HG03280 (cell line): ENCODE results near the gene ZNRF4.
"Not testable (repeated sequence)": the region's sequence is repeated elsewhere in the genome, so short reads cannot be mapped to it uniquely, and the experiment has no call there.

ENCODE experiments used
- ATAC-seq: cut with Tn5 transposase; IDR thresholded peaks from one replicate; pipeline ENCODE4 v1.9.1; 2021; ENCODE audit warnings: mild to moderate bottlenecking, moderate library complexity; ENCODE audit not compliant: unreplicated experiment

ZNRF4 gene

DNA sequence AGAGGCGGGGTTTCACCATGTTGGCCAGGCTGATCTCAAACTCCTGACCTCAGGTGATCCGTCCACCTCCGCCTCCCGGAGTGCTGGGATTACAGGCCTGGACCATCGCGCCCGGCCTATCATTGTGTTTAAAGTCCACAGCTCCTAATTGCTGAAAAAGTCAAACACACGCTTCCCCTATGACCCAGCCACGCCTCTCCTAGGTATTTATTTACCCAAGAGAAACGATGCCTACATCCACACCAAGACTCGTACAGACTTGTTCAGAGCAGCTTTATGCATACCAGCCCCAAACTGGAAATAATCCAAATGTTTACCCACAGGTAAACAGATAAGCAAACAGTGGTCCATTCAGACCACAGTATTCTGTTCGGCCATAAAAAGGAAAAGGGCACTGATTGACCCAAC, 15.1 kb downstream of the ZNRF4 start:
- no peak for ATAC-seq

DNA sequence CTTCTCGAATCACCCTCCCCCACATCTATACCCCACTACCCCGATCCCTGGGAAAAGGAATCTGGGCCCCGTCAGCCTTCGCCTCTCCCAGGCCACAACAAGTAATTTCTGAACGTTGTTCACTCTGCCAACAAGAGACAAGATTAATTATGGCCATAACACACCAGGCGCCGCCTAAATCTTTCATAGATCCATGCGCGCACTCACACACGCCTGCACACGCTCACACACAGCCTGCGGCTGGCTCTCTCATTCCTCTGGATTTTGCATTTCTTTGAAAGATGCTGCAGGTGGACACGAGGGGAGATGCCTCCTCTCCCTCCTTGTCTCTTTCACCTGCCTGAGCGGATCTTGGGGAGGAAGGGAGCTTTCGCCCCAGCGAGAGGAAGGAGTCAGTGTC, 17.1 kb downstream of the ZNRF4 start:
- ATAC-seq = no peak

DNA sequence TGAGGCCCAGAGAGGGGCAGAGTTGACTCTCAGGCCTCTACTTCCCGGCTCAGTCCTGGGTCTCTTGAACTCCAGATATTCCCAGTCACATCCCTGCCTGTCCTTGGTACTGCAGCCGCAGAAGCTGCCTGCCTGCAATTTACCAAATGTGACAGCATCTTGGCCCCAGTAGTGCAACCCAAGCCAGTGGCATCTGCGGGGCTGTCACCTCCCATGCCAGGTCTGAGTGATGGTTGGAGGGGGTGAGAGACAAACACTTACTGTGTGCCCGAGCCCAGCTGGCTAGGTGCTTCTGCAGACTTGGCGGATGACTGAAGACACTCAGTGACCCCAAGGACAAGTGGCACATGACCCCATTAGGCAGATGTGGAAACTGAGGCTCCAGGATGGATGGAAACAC, 18.4 kb downstream of the ZNRF4 start:
- ATAC-seq = no peak

DNA sequence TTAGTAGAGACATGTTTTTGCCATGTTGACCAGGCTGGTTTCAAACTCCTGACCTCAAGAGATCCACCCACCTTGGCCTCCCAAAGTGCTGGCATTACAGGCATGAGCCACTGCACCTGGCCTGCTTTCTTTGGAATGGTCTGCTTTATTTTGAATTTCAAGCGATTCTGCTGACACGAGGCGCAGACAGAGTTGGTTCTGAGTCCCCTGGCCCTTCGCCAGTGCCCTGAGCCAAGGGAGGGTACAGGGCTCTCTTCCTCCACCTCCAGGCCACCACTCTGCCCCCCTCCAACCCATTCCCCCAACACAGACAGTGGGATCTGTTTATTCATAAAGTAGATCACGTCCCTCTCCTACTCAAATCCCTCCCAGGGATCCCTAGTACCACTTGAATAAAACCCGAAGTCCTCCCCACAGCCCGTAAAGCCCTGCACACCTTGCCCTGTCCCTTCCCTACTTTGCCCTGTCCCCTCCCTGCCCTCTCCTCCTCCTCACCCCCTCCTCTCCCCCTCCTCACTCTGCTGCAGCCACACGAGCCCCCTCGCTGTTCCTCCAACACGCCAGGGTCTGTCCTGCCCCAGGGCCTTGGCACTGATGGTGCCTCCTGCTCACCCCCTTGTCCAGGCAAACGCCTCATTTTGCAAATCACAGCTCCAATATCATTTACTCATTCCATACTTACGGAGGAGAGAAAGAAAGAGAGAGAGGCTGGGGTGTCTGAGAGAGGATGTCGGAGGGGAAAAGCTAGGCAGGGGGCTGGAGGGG, 22.4 kb downstream of the ZNRF4 start:
- ATAC-seq = no peak

DNA sequence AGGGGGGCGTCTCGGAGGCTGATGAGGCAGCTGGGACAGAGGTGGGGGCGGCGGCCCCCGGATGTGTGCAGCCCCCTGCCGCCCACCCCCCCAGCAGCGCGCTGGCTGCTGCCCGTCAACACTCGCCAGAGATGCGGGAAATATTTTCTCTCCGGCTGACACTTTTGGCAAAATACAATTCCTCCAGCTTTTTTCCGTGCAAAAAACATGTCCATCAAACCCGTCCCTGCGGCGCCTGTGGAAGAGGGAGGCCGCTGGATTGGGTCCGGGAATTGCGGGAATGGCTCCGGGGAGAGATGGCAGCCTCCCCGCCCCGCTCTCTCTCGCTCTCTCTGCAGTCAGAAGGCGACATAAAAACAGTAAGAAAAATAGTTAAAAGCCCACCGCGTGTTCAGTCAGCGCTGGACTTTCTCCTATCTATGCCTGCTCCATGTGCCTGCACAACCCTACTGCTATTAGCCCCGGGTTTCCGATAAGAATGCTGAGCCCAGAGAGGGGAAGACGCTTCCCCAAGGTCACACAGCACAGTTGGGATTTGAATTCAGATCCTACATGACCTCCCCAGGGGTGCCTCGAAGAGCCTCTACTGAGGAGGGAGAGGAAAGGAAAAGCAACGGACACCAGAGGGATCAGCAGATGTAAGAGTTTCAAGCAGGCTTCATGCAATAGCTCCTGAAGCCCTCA, 23.2 kb downstream of the ZNRF4 start:
- no peak for ATAC-seq

DNA sequence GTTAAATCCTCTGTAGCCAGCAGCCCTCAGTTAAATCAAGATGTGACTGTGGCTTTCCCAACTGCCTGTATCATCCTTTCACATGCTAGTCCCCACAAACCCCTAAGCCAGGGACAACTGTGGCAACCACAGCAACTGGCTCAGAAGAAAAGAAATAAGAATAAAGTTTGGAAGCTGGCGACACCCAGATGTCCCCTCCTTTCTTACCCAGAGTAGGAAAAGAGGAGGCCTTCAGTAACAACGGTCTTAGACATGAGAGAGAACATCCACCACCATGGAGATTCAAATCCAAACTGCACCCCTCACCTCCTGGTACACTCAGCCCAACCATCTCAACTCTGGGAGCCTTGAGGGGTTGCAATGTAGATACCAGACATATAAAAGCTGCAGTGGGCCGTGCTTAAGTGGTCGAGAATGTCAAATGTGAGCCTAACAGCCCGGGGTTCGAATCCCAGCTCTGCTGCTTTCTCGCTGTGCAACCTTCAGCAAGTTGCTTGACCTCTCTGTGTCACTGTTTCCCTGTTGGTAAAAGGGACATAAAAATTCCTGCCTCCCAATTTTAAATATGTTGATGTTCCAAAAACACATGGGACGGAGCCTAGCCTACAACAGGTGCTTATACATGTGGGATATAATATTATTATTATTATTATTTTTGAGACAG, 23.8 kb downstream of the ZNRF4 start:
- no peak for ATAC-seq

DNA sequence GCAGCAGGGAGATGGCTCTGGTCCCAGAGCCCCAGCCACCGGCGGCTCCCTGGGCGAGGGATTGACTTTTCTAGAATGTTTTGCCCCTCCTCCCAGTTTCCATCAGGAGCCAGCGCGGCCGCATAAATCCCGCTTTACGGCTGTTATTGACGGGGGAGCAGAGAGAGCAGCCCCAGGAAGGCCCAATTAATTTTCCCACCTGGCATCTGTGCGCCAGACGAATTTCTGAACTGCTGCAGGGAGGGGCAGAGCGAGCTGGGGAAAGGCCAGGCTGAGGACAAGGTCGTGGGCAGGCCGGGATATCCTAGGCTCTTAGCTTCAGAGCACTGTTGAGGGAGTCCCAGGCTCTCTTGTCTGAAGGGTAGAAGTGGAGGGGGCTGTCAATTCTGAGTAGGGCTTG, 24.7 kb downstream of the ZNRF4 start:
- ATAC-seq = no peak

DNA sequence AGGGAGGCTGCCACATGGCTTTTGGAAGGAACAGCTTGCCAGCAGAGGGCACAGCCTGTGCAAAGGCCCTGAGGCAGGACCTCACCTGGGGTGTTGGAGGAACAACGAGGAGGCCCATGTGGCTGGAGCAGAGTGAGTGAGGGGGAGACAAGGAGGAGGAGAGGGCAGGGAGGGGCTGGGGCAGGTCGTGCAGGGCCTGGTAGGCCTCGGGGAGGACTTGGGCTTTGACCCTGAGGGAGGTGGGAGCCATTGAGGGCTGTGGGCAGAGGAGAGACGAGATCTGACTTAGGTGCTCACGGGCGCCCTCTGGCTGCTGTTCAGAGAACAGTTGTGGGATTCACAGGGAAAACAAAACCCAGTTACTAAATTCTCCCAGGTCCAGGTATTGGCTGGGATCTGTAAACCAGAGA, 25.2 kb downstream of the ZNRF4 start:
- no peak for ATAC-seq

DNA sequence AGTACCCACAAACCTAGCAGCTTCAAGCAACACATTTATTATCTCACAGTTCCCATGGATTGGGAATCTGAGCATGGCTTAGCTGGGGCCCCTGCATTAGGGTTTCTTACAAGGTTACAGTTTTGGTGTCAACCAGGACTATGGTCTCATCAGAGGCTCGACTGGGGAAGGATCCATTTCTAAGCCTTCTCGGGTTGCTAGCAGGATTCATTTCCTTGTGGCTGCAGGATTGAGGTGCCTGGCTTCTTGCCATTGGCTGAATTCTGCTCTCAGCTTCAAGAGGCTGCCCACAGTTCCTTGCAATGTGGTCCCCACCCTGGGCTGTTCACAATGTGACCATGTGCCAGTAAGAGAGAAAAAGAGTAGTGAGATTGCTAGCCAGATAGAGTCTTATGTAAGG, 26.7 kb downstream of the ZNRF4 start:
- ATAC-seq = no peak

DNA sequence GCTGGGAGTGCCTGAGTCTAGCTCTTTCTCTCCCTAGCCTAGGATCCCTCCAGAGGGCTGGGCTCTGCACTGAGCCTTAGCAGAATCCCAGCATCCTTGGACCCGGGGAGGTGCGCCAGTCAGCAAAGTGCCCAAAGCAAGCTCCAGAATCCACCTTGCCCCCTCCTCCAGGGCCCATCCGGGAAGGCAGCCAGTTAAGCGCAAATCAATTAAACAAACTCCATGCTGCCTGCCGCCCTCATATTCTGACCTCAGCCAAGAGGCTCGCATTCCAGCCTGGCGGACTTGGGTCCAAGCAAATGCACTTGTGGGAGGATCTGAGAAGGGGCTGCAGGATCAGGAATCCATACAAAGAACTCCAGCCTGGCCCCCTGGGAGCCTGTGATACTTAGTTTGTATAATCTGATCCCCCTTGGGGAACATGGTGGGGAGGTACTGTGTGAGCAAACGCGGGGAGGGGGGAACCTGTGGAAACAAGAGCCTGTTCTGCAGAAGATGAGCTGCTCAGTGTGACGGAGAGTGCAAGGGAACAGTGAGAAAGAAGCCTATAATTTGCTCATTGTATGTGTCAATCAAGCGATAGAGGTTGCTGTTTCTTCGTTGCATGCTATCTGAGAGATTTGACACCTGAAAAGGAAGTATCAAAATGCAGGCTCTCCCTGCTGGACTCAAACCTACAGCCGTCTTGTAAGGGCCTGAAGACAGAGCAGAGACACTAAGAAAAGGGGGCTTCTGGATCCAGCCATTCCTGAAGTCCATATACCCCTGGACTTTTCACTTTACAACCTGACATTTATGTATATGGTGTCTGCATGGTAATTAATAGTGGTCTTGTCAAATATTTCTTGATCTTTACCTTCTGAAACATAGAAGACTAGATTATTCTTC, 29.4 kb downstream of the ZNRF4 start:
- no peak for ATAC-seq

DNA sequence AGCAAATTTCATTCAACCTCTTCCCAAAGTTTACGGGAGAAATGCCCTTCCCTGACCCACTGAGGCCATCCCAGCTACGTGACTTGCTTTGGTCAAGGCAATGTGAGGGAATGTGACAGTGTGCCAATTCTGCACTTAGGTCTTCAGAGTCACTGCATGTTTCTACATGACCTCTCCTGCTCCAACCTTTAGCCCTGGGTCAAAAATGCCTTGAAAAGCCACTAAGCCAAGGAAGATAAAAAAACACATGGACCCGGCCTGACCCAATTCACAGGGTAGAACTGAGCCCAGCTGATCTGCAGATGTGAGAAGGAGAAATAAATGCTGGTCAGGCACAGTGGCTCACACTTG, 30.0 kb downstream of the ZNRF4 start:
- ATAC-seq = no peak

DNA sequence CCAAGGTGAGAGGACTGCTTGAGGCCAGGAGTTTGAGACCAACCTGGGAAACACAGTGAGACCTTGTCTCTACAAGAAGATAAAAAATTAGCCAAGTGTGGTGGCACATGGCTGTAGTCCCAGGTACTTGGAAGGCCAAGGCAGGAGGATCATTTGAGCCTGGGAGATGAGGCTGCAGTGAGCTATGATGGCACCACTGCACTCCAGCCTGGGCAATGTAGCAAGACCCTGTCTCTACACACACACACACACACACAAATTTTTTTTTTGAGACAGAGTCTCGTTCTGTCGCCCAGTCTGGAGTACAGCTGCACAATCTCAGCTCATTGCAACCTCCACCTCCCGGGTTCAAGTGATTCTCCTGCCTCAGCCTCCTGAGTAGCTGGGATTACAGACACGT, 30.4 kb downstream of the ZNRF4 start:
- not testable (repeated sequence) for ATAC-seq

DNA sequence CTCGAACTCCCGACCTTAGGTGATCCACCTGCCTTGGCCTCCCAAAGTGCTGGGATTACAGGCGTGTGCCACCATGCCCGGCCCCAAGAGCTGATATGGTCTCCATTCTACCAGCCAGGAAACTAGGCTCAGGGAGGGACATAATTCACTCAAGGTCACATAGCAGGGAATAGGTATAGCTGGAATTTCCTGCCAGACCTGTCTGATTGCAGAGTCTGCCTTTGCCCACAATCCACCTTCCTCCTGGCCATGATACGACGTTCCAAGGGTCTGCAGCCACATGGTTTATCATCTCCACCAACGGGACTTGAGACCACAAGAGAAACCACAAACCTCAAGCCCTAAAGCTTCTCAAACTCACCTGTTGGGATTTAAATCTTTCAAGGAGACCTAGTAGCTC, 32.0 kb downstream of the ZNRF4 start:
- no peak for ATAC-seq

DNA sequence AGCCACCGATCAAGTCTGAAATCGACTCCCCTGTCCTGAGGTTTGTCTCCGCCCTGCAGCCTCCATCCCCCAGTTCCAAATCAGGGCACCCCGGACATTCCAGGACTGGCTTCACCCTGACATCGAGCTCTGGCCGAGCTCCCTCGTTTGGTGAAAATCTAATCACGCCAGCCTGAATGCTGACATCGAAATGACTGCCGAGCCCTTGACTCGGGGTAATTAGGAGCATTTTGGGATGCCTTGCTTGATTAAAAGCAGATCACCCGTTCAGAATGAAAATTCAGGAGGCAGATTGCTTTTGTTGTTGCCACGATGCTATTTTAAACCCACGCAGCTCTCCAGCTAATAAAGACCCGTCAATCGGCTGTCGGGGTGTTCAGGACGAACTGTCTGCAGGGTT, 34.3 kb downstream of the ZNRF4 start:
- ATAC-seq = no peak

DNA sequence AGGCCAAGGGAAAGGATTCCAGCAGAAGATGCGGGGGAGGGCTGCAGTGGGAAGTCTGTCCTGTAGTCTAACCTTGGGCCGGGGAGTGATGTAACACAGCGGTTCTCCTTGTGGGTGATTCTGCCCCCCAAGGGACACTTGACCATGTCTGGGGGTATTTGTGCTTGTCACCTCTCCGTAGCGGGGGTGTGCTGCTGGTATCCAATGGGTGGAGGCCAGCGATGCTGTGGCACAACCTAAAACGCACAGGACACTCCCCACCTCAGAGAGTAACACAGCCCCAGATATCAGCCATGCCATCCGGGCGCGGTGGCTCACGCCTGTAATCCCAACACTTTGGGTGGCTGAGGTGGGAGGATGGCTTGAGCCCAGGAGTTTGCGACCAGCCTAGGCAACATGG, 36.3 kb downstream of the ZNRF4 start:
- no peak for ATAC-seq

DNA sequence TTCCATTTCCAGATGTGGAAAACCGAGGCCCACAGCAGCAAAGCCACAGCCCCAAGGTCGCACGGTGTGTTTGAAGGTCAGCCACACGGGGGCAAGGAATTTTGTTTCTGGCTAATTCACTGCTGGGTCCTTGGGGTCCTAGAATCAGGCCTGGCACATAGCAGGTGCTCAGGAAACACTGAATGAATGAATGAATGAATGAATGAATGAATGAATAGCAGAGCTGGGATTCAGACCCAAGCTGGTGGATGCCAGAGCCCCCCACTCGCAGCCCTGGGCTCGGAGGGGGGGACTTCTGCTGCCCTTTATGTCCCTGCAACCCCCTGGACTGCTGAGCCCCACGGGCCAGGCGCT, 37.0 kb downstream of the ZNRF4 start:
- no peak for ATAC-seq

DNA sequence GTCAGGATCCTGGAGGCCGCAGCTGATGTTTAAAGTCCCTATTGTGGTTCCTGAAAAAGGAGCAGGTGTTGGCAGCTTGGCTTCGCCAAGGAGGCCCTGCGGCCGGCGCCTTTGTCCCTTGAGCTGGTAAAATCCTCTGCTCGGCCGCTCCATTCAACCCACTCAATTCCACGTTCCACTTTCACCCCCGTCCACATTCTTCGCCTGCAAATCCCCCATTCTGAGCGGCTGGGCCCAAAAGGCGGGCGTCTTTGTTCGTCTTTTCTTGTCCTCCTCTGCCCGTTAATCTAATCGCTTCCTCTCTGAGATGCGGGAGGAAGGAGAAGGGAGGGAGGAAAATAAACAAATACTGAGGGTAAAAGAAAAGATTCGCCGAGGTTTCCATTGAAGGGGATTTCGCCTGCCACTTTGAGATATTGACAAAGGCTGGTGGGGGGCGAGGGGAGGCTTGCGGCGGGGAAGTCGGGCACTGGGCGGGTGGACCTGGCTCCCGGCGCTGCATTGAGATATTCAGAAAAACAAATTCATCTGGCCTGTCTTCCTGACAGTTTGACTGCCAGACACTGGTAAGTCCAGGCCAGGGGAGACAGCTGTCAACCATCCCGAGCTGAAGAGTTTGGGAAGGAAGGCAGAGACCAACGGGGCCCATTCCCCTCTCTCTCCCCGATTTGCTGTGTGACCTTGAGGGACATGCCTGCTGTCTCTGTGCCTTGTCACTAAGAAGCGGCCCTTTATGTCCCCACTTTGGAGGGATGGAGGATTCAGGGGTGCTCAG, 37.6 kb downstream of the ZNRF4 start:
- ATAC-seq = no peak

DNA sequence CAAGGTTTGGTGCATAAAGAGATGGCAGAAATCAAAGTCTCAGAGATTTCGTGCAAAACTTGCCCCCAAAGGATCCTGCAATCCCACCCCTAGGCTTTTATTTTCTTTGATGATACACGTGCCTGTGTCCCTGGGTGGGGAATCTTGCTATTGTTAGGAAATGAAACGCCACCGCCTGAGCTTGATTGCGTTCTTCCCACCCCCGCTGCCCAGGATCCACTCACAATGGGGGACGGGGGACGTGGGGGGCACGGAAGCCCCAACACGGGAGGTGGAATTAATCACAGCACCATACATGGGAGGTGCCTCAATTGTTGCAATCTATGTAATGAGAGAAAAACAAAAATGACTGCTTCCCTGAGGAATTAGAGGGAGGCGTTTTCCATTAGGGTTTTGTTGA, 39.6 kb downstream of the ZNRF4 start:
- no peak for ATAC-seq

DNA sequence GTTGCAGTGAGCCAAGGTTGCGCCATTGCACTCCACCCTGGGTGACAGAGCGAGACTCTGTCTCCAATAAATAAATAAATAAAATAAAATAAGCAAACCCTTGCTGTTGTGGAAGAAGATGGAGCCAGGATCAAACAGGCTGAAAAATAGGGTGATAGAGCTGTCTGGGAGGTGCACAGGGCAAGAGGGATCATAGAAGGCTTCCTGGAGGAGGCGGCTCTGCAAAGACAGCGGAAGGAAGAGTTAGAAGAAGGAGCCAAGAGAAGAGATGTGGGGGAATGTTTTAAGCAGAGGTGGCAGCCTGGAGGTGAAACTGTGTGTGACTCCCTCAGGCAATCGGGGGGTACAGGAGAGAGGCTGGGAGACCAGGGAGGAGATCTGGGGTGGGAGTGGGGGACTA, 40.6 kb downstream of the ZNRF4 start:
- ATAC-seq = no peak

DNA sequence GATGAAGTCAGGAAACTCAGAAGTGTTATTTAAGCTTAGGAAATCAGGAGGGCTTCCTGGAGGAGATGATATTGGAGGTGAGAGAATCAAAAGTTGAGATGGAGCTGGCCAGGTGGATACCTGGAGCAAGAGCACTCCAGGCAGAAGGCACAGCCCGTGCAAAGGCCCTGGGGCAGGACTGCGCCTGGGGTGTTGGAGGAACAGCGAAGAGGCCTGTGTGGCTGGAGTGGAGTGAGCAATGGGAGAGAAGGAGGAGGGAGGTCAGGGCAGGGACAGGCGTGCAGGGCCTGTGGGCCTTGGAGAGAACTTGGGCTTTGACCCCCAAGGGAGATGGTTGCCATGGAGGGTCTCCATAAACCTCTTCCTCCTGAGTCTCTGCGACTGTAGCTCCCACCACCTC, 42.1 kb downstream of the ZNRF4 start:
- ATAC-seq = no peak
